HG03432 (cell line): ENCODE results near the gene SPTA1.
"Not testable (repeated sequence)": the region's sequence is repeated elsewhere in the genome, so short reads cannot be mapped to it uniquely, and the experiment has no call there.

Experiments used
- ATAC-seq: cut with Tn5 transposase; IDR thresholded peaks from one replicate; pipeline ENCODE4 v1.9.1; 2021; ENCODE audit warnings: mild to moderate bottlenecking, moderate library complexity; ENCODE audit not compliant: unreplicated experiment

SPTA1 gene

DNA sequence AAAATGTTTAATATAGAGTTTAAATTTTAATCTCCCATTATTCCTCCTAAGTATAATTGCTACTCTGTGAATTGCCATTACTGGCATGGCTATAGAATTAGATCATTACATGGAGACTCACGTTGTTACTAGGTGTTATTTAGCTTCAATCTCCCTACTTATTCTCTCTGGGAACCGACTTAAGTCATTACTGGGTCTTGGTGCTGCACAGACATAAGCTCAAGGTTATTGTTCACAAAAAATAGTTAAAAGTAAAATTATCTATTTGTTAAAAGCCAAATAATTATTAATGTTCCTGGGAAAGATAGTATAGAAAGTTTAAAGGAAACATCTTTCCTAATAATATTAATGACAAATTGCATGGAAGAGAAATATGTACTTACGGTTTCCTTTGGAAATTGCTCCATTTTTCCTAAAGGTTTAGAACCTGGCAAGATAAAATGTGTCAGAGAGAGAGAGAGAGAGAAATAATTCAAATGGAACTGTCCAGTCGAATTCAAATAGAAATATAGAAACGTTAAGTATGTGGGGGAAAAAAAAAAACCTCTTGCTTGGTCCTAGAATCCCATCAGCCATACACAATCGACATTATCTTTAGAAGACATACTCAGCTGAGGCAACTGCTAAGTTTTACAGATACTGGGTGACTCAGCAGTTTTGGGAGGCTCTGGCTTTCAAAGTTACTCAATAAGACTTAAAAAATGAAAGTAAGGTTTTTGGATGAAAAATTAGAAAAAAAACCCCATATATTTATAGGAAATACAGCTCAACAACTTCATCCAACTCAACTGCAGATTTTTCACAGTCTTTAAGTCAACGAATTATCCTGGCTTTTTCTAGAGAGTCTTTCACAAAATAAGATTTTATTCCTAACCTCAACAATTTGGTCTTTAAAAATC, at the start of gene SPTA1:
TSS of gene SPTA1 (minus strand) at position 605 of the 899 bp plus-strand sequence. CDS start at position 407, 198 bp downstream.
- no peak for ATAC-seq

- no peak for ATAC-seq
These were observed 49.3 kb upstream of the SPTA1 start for GRCh38 chr1:158735848-158736247.

DNA sequence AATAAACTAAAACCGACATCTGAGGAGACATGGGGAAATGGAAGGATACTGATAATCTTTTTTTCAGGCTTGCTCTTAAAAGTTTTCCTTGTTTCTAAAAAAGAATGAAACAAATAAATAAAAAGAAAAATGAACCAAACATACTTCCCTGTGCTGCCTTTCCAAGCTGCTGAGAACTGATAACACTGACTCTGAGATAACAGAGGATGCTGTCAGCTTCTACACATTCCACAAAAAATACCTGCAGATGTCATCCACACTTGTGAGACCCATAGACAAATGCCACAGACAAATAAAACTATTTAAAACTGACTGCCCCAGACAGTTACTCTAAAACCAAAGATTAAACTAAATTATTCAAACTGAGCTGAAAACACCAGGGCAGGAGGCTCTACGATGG, 46.0 kb upstream of the SPTA1 start:
- ATAC-seq: no peak

GRCh38 chr1:158731707-158732106, 45.2 kb upstream of the SPTA1 start:
- no peak for ATAC-seq

GRCh38 chr1:158730453-158730852, 43.9 kb upstream of the SPTA1 start:
- ATAC-seq: no peak

- no peak for ATAC-seq
These were observed 42.2 kb upstream of the SPTA1 start for GRCh38 chr1:158728510-158729225.

GRCh38 chr1:158724442-158724841, 37.9 kb upstream of the SPTA1 start:
- no peak for ATAC-seq

- ATAC-seq: no peak
These were observed 34.1 kb upstream of the SPTA1 start, which contains the start of gene OR6K3 for GRCh38 chr1:158720620-158721019. OR6K3 (minus strand) TSS chr1:158720720; CDS start chr1:158718115, 2,605 bp downstream.

- ATAC-seq: no peak
These were observed 33.1 kb upstream of the SPTA1 start for GRCh38 chr1:158719664-158720063.

DNA sequence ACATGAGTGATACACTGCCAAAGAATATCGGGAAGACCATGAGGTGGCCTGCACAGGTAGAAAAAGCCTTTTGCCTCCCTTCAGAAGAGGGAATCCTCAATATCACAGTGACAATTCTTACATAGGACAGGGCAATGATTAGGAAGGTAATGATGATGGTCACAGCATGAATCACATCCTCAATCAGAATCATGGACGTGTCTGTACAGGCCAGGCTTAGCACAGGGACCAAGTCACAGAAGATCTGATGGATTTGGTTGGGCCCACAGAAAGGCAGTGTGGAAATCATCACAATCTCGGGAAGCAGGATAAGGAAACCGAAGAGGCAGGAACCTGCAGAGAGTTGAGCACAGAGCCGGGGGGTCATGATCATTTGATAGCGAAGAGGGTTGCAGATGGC, 30.8 kb upstream of the SPTA1 start:
- no peak for ATAC-seq

DNA sequence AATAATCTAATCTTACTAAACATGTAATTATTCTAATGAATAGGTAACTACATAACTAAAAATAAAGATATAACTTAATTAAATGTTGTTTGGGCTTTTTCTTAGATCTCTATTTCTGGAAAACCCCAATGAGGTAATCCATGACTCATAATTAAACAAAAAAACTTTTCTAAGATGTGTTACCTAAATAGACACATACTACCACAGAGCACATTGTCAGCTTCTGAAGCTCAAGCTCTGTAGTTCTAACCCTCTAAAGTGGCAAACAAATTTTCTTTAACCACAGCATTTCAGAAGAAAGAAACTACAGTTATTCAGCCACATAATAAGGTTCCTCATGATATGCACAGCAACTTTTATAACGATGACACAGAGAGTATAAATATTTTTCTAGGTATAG, 29.8 kb upstream of the SPTA1 start:
- peak; percentile 91 for ATAC-seq

GRCh38 chr1:158714754-158715153, 28.2 kb upstream of the SPTA1 start:
- ATAC-seq: no peak

DNA sequence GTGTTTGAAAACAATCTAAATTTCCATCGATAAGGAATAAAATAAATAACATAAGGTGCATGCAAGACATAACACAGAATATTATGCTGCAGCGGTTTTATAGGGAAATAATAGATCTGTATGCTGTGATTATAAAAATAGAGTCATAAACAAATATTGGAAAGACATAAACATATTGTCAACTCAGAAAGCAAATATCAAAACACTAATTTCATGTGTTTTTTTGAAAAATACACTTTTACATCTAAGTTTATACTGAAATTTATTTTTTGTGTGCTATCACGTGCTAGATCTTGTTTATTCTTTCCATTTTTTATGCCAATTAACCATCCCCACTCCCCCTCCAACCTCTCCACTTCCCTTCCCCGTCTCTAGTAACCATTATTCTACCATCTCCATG, 24.6 kb upstream of the SPTA1 start:
- no peak for ATAC-seq

- no peak for ATAC-seq
These were observed 19.6 kb upstream of the SPTA1 start for GRCh38 chr1:158706096-158706495.

GRCh38 chr1:158700552-158700951, 14.0 kb upstream of the SPTA1 start, which contains the start of gene OR6K2:
OR6K2 (minus strand) TSS chr1:158700652; CDS start chr1:158700652, 0 bp downstream.
- ATAC-seq: no peak

DNA sequence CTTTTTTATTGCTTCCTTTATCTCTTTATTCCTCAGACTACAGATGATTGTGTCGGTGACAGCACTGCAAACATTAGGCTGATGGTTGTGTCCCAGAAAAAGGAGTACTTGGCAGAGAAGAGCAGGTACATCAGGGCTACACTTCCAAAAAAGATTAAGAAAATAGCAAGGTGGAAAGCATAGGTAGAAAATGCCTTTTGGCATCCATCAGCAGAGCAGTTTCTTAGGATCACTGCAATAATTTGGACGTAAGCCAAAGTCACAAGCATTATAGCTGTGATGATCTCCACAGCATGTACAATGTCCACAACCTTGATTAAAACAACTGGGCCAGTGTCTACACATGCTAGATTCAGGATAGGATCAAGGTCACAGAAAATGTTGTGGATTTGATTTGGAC, 8.1 kb upstream of the SPTA1 start:
- ATAC-seq: no peak

DNA sequence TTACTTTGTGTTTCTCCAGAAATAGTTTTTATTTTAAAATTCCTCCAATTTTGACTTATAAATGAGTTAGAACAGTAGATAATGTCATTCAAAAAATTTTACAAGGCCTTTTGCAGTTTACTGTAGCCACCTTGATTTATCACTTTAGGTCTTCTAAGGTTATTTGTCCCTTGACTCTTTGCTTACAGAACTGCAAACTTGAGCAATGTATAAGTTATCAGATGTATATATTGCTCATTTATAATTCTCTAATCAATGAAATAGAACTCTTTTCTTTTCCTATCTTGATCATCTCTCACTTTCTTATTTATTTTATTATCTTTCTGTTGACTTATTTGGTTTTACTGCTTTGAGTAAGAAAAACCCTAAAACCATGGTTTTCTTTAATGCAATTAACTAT, 5.8 kb upstream of the SPTA1 start:
- ATAC-seq: no peak

GRCh38 chr1:158691907-158692306, 5.4 kb upstream of the SPTA1 start:
- no peak for ATAC-seq

GRCh38 chr1:158691149-158691548, 4.6 kb upstream of the SPTA1 start:
- ATAC-seq: not testable (repeated sequence)

DNA sequence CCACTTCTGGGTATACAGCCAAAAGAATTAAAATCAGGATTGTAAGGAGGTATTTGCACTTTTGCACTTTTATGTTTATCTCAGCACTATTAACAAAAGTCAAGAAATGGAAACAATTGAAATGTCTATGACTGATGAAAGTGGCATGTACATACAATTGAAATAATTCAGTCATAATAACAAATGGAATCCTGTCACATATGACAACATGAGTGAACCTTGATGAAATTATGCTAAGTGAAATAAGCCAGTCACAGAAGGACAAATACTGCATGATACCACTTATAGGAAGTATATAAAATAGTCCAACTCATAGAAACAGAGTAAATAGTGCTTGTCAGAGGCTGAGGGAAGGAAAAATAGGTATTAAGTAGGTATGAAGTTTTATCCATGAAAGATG, 3.4 kb upstream of the SPTA1 start:
- no peak for ATAC-seq

DNA sequence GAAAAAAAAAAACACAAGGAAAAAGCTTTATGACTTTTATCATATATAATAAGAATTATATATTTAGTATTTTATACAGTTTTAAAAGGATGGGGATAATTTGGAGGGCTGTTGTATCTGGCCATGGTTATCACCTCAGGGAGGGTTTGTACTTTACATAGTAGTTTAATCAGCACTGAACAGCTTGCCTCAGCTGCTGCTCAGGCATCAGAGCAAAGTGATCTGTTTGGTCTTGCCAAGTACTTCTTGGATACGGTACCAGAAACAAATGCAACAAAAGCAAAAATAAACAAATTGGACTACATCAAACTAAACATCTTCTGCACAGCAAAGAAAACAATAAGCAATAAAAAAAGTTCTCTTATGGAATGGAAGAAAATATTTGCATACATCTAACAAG, 2.6 kb upstream of the SPTA1 start:
- ATAC-seq: no peak

DNA sequence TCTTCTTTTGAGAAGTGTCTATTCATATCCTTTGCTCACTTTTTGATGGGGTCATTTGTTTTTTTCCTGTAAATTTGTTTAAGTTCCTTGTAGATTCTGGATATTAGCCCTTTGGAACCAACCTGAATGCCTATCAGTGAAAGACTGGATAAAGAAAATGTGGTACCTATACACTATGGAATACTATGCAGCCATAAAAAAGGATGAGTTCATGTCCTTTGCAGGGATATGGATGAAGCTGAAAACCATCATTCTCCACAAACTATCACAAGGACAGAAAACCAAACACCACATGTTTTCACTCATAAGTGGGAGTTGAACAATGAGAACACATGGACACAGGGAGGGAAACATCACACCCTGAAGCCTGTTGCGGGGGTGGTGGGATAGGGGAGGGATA, 1.8 kb upstream of the SPTA1 start:
- not testable (repeated sequence) for ATAC-seq
